GM15510 (cell line): ENCODE measurements around the gene CDC42.

Experiments used
- POLR2A ChIP-seq: IDR thresholded peaks from 3 replicates; pipeline ENCODE4 v1.6.1; 2011; ENCODE audit warnings: borderline replicate concordance; ENCODE audit not compliant: insufficient read length; ENCODE audit errors: extremely low read depth

Gene CDC42

DNA sequence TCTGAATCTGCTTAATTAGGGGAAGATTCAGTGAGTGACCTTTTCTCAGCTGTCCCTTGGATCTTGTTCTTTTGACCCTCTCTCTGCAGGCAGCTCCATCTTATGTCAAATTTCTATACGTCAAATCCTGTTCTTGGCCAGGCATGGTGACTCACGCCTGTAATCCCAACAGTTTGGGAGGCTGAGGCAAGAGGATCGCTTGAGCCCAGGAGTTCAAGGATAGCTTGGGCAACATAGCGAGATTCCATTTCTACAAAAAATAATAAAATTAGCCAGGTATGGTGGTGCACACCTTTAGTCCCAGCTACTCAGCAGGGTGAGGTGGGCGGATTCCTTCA, 12.3 kb upstream of the CDC42 start:
- TF ChIP-seq POLR2A, result no peak

DNA sequence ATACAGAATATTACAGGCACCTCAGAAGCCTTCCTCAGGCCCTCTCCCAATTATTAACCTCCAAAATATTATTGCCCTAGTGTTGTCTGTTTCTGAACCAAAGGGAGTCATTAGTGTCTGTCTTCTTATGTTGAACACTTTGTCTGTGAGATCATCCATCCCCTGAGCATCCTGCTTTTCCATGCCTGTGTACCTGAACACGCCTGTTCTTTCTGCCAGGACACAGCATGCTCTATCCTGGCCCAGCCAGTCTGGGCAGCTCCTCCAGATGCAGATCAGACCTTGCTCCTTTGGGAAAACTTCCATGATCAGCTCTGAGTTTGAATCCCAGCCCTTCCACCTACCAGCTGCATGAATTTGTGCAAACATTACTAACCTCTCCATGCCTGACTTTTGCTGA, 11.0 kb upstream of the CDC42 start:
- TF ChIP-seq POLR2A, result no peak

DNA sequence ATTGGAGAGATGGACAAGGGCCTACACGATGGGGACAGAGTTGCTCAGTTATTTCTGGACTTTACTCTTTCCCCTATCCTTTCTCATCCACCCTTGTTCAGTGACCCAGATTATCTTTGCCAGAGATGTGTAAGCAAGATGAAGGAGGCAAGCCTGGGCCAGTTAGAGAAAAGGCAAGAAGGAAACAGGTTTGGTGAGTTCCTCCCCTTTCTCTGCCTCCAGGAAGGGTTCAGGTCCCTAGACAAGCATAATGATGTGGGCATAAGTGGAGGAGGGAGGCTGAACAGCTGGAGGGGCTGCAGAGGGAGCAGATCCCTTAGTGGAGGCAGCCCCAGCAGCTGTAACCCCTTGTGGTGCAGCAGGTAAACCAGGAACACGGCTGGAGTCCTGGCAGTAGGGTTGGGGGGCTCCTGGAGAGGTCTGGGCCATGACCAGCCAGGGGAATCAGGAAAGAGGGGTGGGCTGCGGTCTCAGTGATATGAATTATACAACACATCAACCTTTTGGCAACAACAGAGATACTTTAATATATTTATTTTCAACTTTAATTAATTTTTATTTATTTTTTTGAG, 9.2 kb upstream of the CDC42 start:
- TF ChIP-seq POLR2A, result no peak

DNA sequence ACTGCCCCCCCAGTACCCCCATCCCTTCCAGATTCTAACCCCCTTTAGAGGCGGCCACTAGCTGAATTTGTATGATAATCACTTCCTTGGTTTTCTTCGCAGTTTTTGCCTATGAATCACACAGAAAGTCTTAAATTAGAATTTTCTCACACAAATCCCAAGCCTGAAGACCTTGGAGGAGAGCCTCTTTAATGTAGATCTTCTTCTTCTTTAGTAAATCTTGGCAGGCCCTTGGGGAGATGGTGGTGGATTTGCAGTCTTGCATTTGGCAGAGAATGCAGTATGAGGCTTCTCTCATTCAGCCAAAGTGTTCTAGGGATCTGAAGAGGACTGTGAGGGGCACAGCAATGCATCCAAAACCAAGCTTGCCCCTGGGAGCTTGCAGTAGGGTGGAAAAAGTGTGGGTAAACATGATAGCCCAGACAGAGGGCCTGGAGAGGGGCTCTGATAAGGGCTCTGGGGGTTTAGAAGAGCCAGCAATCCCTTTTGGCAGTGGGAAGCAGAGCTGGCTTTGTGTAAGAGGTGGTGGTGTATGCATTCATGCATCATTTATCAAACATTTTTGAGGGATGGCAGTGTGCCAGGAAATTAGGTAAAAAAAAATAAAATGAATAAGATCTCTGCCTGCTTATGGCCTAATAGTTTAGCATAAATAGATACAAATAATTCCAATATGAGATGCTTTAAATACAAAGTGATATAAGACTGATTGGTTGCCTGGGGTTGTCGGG, 7.7 kb upstream of the CDC42 start:
- no peak for TF ChIP-seq POLR2A

- TF ChIP-seq POLR2A, result no peak
These were observed 6.8 kb upstream of the CDC42 start for GRCh38 chr1:22045604-22046228.

GRCh38 chr1:22048351-22049192, 3.9 kb upstream of the CDC42 start:
- TF ChIP-seq POLR2A, result no peak

DNA sequence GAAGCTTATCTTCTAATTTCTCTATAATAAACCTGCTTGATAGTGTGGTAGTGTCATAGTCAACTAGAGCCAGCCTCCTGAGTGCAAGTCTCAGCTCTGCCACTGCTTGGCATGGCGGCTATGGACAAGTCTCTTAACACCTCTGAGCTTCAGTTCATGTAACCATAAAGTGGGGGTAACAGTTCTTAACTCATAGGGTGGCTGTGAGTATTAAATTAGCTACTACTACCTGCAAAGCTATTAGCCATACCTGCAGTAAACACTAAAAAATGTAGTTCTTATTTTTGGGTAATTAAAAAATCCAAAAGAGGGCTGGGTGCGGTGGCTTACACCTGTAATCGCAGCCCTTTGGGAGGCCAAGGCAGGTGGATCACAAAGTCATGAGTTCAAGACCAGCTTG, 2.2 kb upstream of the CDC42 start:
- no peak for TF ChIP-seq POLR2A

- no peak for TF ChIP-seq POLR2A
These were observed 848 bp upstream of the CDC42 start for GRCh38 chr1:22051607-22052114.

GRCh38 chr1:22053017-22053860, 730 bp downstream of the CDC42 start:
- no peak for TF ChIP-seq POLR2A

DNA sequence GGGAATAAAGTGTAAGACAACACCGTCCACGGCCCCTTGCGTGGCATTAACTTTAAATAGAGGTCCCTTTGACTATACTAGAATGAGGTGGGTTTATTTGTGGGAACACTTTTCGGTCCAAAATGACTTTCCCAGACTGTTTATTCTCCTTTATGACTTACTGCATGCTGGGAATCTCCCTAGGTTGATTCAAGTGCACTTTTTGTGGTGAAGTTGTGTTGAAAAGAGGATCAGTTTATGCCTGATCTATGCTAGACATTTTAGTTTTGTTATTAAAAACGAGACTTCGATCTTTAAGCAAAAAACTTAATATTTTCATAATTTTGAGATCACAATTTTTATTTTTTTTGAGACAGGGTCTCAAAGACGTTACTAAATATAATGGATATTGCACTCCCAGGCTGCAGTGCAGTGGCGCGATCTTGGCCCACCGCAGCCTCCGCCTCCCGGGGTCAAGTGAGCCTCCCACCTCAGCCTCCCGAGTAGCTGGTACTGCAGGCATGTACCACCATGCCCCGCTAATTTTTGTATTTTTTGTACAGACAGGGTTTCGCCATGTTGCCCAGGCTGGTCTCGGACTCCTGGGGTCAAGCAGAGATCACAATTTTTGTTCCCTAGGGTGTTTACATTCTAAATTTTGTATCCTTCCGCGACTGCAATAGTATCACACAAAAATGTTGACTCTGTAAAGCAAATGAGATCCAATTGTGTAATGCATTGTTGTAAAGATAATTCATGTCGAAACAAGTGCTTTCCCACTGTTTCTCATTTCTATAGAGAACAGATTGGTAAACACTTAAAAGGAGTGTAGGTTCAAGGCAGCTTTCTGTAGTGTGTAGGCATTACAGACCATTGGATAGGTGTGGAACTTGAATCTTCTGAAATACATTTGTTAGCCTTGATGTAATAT, 1.6 kb downstream of the CDC42 start:
- TF ChIP-seq POLR2A, result no peak

- no peak for TF ChIP-seq POLR2A
These were observed 3.0 kb downstream of the CDC42 start for GRCh38 chr1:22055463-22055862.

GRCh38 chr1:22056043-22056442, 3.5 kb downstream of the CDC42 start:
- TF ChIP-seq POLR2A, result no peak

DNA sequence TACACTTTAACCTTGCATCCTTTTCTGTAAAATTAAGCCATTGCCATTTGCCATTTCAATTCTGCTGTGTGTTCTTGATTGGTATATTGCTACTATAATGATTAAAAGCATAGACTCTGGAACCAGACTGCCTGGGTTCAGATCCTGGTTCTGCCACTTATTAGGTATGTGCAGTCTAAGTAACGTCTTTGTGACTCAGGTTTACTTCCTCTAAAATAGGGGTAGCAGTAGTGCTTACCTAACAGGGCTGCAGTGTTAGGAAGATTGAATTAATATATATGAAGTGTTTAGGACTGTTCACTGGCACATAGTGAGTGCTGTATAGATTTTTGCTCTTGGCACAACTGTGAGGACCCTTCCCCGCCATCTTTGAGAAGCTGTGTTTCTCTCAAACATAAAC, 4.4 kb downstream of the CDC42 start:
- no peak for TF ChIP-seq POLR2A
